HCT116 (cell line): ENCODE results near the gene HORMAD2. TPM values are rescaled to one million over a fixed set of nuclear protein-coding genes. Genes with fewer than 3 reads are reported as not detected.
A peak's percentile ranks its signal among the peaks of the same experiment; 100 is the strongest.

ENCODE experiments used
- ATAC-seq: fragments of 200-7000 bp; cut with Tn5 transposase; 2 replicates; pipeline ENCODE4 v1.9.1; 2020; ENCODE audit warnings: mild to moderate bottlenecking, moderate library complexity
- BruUV-seq: library from RNA; stranded (reverse); fragments of 400-500 nt; replicated peaks from 2 replicates; lab custom pipeline; 2021; lab: Mats Ljungman, UMichigan
- CTCF ChIA-PET: fragments of 300-600 bp; sonication (Branson Sonifier 250); formaldehyde crosslinking; loops from one replicate; lab custom pipeline; 2021; ENCODE audit warnings: antibody characterized with exemption; lab: Charles Lee
- POLR2A ChIA-PET: fragments of 300-600, 350-600 bp; sonication (Branson Sonifier 250); formaldehyde crosslinking; loops from one replicate; lab custom pipeline; 2021; ENCODE audit warnings: antibody characterized with exemption; lab: Charles Lee
- RAD21 ChIA-PET, 2 experiments: fragments of 300-600 bp; sonication (Branson Sonifier 250); formaldehyde crosslinking; loops; one replicate each; lab custom pipeline; 2023; ENCODE audit warnings: low total read pairs in 2 of 2; ENCODE audit not compliant: uncharacterized antibody in 2 of 2, unreplicated experiment in 2 of 2, low non-redundant PET in 1 of 2; lab: Charles Lee
- DNase-seq: peaks from one replicate; pipeline ENCODE4 v3.0.0-alpha.2; 2010; ENCODE audit warnings: low read depth, low spot score
- H2AFZ ChIP-seq: fragments of 200-600 bp; shearing (Covaris generic), sonication (generic); 2 replicates; pipeline ENCODE4 v1.6.1; 2017; ENCODE audit warnings: low read depth, mixed run types, mixed read lengths, antibody characterized with exemption, low read length; ENCODE audit not compliant: poor library complexity, severe bottlenecking
- H3K27ac ChIP-seq: 2 replicates; pipeline ENCODE4 v1.5.1; 2012; ENCODE audit warnings: low read depth, low read length
- H3K27me3 ChIP-seq: fragments of 200-600 bp; sonication (generic); 2 replicates; pipeline ENCODE4 v1.6.1; 2016; ENCODE audit warnings: mixed run types, low read length, mixed read lengths; ENCODE audit not compliant: insufficient read depth
- H3K36me3 ChIP-seq, 2 experiments: fragments of 200-500 bp in 1 of 2; fragments of 200-600 bp in 1 of 2; sonication (Bioruptor generic) in 1 of 2; sonication (generic) in 1 of 2; 2 replicates each; pipeline versions ENCODE4 v1.5.1 to v1.6.1; 2014 to 2016; ENCODE audit warnings: low read length in 2 of 2, inconsistent platforms in 1 of 2, mixed read lengths in 1 of 2, mixed run types in 1 of 2; ENCODE audit not compliant: insufficient read depth in 2 of 2, control insufficient read depth in 1 of 2
- H3K4me1 ChIP-seq, 2 experiments: fragments of 200-600 bp in 1 of 2; sonication (generic) in 1 of 2; 2 replicates each; pipeline versions ENCODE4 v1.5.1 to v1.6.1; 2012 to 2017; ENCODE audit warnings: low read length in 2 of 2, inconsistent platforms in 1 of 2, mild to moderate bottlenecking in 1 of 2, mixed read lengths in 1 of 2, mixed run types in 1 of 2, moderate library complexity in 1 of 2; ENCODE audit not compliant: insufficient read depth in 2 of 2, control insufficient read depth in 1 of 2
- H3K4me2 ChIP-seq: fragments of 200-600 bp; sonication (generic); 2 replicates; pipeline ENCODE4 v1.6.1; 2017; ENCODE audit warnings: mixed run types, low read length, mixed read lengths
- H3K4me3 ChIP-seq, 2 experiments: fragments of 200-600 bp in 1 of 2; sonication (generic) in 1 of 2; replicated peaks in 1 of 2; 2 replicates each; pipeline ENCODE4 v1.5.1; 2011 to 2016; ENCODE audit warnings: low read length in 2 of 2, control low read depth in 1 of 2, low read depth in 1 of 2, mild to moderate bottlenecking in 1 of 2, mixed read lengths in 1 of 2, mixed run types in 1 of 2
- H3K79me2 ChIP-seq: fragments of 200-600 bp; sonication (generic); 2 replicates; pipeline ENCODE4 v1.6.1; 2017; ENCODE audit warnings: mild to moderate bottlenecking, mixed run types, low read length, moderate library complexity, mixed read lengths; ENCODE audit not compliant: insufficient read depth
- H3K9ac ChIP-seq: fragments of 200-600 bp; sonication (generic); 2 replicates; pipeline ENCODE4 v1.6.1; 2016; ENCODE audit warnings: low read length, mixed read lengths
- H3K9me2 ChIP-seq: fragments of 200-600 bp; sonication (generic), shearing (Covaris generic); 2 replicates; pipeline ENCODE4 v1.6.1; 2017; ENCODE audit warnings: mixed run types, mild to moderate bottlenecking, moderate library complexity; ENCODE audit not compliant: insufficient read depth
- H3K9me3 ChIP-seq, 2 experiments: fragments of 200-500 bp in 1 of 2; fragments of 200-600 bp in 1 of 2; sonication (Bioruptor generic) in 1 of 2; sonication (generic) in 1 of 2; 2 replicates each; pipeline ENCODE4 v1.6.1; 2014 to 2017; ENCODE audit warnings: low read length in 2 of 2, mixed read lengths in 2 of 2, inconsistent platforms in 1 of 2, low read depth in 1 of 2, mild to moderate bottlenecking in 1 of 2, mixed run types in 1 of 2, moderate library complexity in 1 of 2; ENCODE audit not compliant: control insufficient read depth in 1 of 2, insufficient read depth in 1 of 2
- H4K20me1 ChIP-seq: fragments of 200-600 bp; sonication (generic), shearing (Covaris generic); 2 replicates; pipeline ENCODE4 v1.6.1; 2017; ENCODE audit warnings: mixed run types, mild to moderate bottlenecking, moderate library complexity; ENCODE audit not compliant: insufficient read depth
- CBX3 ChIP-seq: IDR thresholded peaks from 2 replicates; pipeline ENCODE4 v1.6.1; 2012; ENCODE audit warnings: low read depth
- CEBPB ChIP-seq: IDR thresholded peaks from 2 replicates; pipeline ENCODE4 v1.6.1; 2012; ENCODE audit warnings: low read depth
- CTCF ChIP-seq, 3 experiments: fragments of 200-600 bp in 1 of 3; sonication (generic) in 1 of 3; IDR thresholded peaks in 2 of 3; conservative IDR thresholded peaks in 1 of 3; 2 replicates each; pipeline ENCODE4 v1.5.1; 2012 to 2017; ENCODE audit warnings: low read depth in 2 of 3, low read length in 2 of 3, antibody characterized with exemption in 1 of 3, borderline replicate concordance in 1 of 3, control low read depth in 1 of 3, mild to moderate bottlenecking in 1 of 3, mixed read lengths in 1 of 3, mixed run types in 1 of 3, moderate library complexity in 1 of 3; ENCODE audit not compliant: insufficient read depth in 1 of 3
- FOSL1 ChIP-seq: IDR thresholded peaks from 2 replicates; pipeline ENCODE4 v1.6.1; 2012; ENCODE audit warnings: low read depth
- JUND ChIP-seq: IDR thresholded peaks from 2 replicates; pipeline ENCODE4 v1.6.1; 2012
- POLR2AphosphoS5 ChIP-seq: IDR thresholded peaks from 2 replicates; pipeline ENCODE4 v1.6.1; 2011; ENCODE audit warnings: mild to moderate bottlenecking, low read depth, low read length, moderate library complexity
- RAD21 ChIP-seq: IDR thresholded peaks from 2 replicates; pipeline ENCODE4 v1.6.1; 2012; ENCODE audit warnings: low read depth, mild to moderate bottlenecking
- REST ChIP-seq: IDR thresholded peaks from 2 replicates; pipeline ENCODE4 v1.6.1; 2012; ENCODE audit warnings: low read depth
- SP1 ChIP-seq: IDR thresholded peaks from 2 replicates; pipeline ENCODE4 v1.6.1; 2012; ENCODE audit warnings: low read depth
- SRF ChIP-seq: IDR thresholded peaks from 2 replicates; pipeline ENCODE4 v1.6.1; 2012; ENCODE audit warnings: low read depth
- ZFX ChIP-seq: fragments of 450-650 bp; IDR thresholded peaks from 2 replicates; pipeline ENCODE4 v1.6.1; 2017
- intact Hi-C: fragments of 100-400 bp; cut with micrococcal nuclease; formaldehyde crosslinking; loops from 2 replicates; pipeline ENCODE4 v1.10.0; 2022
- total RNA-seq: library from RNA; stranded (reverse); gene quantifications from one replicate; pipeline ENCODE4 v1.2.1, GENCODE V29; 2021; ENCODE audit not compliant: unreplicated experiment
- TF ChIP-seq, protein P1 (sequence below): IDR thresholded peaks from 2 replicates; pipeline ENCODE4 v1.6.1; 2012
- TF ChIP-seq, protein P2 (sequence below): IDR thresholded peaks from 2 replicates; pipeline ENCODE4 v1.6.1; 2012

Gene HORMAD2
- total RNA-seq, 1 experiment from 2014 or later = not detected

- DNase-seq (no peak), ATAC-seq (peak; percentile 55; the same call in 1 of the 2 replicates)
- Histone ChIP-seq H3K36me3 (no peaks in the 10 kb centered on the region), H4K20me1 (no peaks in the 10 kb centered on the region), H3K4me1 (peaks cover 0 to 20% of the 10 kb centered on the region in 2 experiments; a peak in 2 of 4 replicates), H2AFZ (peak overlapping the region; percentile 33), H3K9ac (no peak overlapping the region), H3K4me3 (no peak overlapping the region), H3K4me2 (0 out of 2 replicates have a peak overlapping the region, but pooled peaks have one; percentile 4), H3K9me2 (no peaks in the 10 kb centered on the region), H3K27me3 (no peaks in the 10 kb centered on the region), H3K79me2 (no peaks in the 10 kb centered on the region), H3K27ac (no peak overlapping the region), H3K9me3 (no peaks in the 10 kb centered on the region)
- no TSS peak for BruUV-seq
- POLR2A ChIA-PET = interaction anchor here (1.1 to 1.5 kb wide), 2 partner anchors 93 to 111 kb away, joined by 3 to 5 read pairs; no protein-coding TSS in a partner anchor
- RAD21 ChIA-PET = interaction anchor here (0.8 to 1.5 kb wide), 2 partner anchors 9 to 93 kb away, joined by 3 to 4 read pairs; no protein-coding TSS in a partner anchor
- intact Hi-C loops = no loop called here
- TF ChIP-seq CBX3 = no peak
- TF ChIP-seq SP1 = 0 out of 2 replicates have a peak, but pooled peaks have one; percentile 11
- no peak for TF ChIP-seq ZFX
- TF ChIP-seq RAD21 = 0 out of 2 replicates have a peak, but pooled peaks have one; percentile 3
- TF ChIP-seq FOSL1 = peak; percentile 39; the same call in 1 of the 2 replicates
- 0 out of 2 replicates have a peak, but pooled peaks have one; percentile 18 for TF ChIP-seq SRF
- peak; percentile 49 for TF ChIP-seq CEBPB
- peak; percentile 39; the same call in 1 of the 2 replicates for TF ChIP-seq JUND
- CTCF ChIA-PET = interaction anchor here (1.7 kb wide), 1 partner anchor 62 kb away, joined by 5 read pairs; no protein-coding TSS in a partner anchor
Observed at GRCh38 chr22:30116362-30117117, 36.3 kb downstream of the HORMAD2 start.

DNA sequence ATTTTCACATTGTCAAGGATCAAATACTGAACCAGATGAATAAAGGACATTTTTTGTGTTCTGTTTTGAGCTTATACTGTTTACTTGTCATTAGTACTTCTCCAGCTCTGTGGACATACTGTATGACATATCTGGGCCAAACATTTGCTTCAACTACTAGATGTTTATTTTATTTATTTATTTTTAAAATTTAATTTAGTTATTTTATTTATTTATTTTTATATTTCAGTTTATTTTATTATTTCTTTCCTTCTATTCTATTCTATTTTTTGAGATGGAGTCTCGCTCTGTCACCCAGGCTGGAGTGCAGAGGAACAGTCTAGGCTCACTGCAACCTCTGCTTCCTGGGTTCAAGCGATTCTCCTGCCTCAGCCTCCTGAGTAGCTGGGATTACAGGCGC, 37.0 kb downstream of the HORMAD2 start:
- no peak for ATAC-seq
- intact Hi-C loops = no loop called here
- CTCF ChIA-PET = no interaction called here
- H3K27ac ChIP-seq = no peak overlapping the region
- H3K9me3 ChIP-seq = no peaks in the 10 kb centered on the region
- RAD21 ChIA-PET = no interaction called here
- H3K4me3 ChIP-seq = no peak overlapping the region
- H3K36me3 ChIP-seq = no peaks in the 10 kb centered on the region
- POLR2A ChIA-PET = interaction anchor here (1.1 kb wide), 1 partner anchor 110 kb away, joined by 3 read pairs; no protein-coding TSS in a partner anchor
- H3K9me2 ChIP-seq = no peaks in the 10 kb centered on the region
- no TSS peak for BruUV-seq
- H3K4me2 ChIP-seq = no peak overlapping the region
- peaks cover 0 to 20% of the 10 kb centered on the region in 2 experiments; a peak in 2 of 4 replicates for H3K4me1 ChIP-seq
- no peak overlapping the region for H3K9ac ChIP-seq
- H2AFZ ChIP-seq = no peak overlapping the region
- no peak for DNase-seq
- no peaks in the 10 kb centered on the region for H4K20me1 ChIP-seq
- H3K79me2 ChIP-seq = no peaks in the 10 kb centered on the region
- H3K27me3 ChIP-seq = no peaks in the 10 kb centered on the region
- no peak for TF ChIP-seq REST
- TF ChIP-seq CTCF (IDR thresholded peaks at IDR 0.05 in 2 of 3, conservative IDR thresholded peaks at IDR 0.05 in 1 of 3; ENCODE audit: borderline replicate concordance in 1 of 3, insufficient read depth in 1 of 3, low read depth in 2 of 3, low read length in 2 of 3) = no peak
- TF ChIP-seq, protein P1, sequence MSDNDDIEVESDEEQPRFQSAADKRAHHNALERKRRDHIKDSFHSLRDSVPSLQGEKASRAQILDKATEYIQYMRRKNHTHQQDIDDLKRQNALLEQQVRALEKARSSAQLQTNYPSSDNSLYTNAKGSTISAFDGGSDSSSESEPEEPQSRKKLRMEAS = no peak
- TF ChIP-seq, protein P2, sequence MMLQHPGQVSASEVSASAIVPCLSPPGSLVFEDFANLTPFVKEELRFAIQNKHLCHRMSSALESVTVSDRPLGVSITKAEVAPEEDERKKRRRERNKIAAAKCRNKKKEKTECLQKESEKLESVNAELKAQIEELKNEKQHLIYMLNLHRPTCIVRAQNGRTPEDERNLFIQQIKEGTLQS = no peak
- TF ChIP-seq POLR2AphosphoS5 = no peak
- no peak for TF ChIP-seq JUND
